Heart right ventricle (tissue), 16 donors: Measurements from ENCODE around the gene SLC11A1. TPM values are rescaled to one million over a fixed set of nuclear protein-coding genes. Genes with fewer than 3 reads are reported as not detected.

Source experiments
- ATAC-seq, 8 donors: fragments of 200-7000 bp; cut with Tn5 transposase; one replicate each; pipeline ENCODE4 v1.9.1; 2020; ENCODE audit warnings: mild to moderate bottlenecking in 8 of 8, moderate library complexity in 8 of 8, moderate number of reproducible peaks in 1 of 8
- DNase-seq, 2 donors: peaks; one replicate each; pipeline ENCODE4 v3.0.0-alpha.2; 2020
- H3K27ac ChIP-seq, 10 donors: fragments of 200-600 bp; sonication (generic) in 2 of 10; one replicate each; pipeline versions ENCODE4 v1.5.0 to v1.8.0; 2020 to 2022; ENCODE audit warnings: mild to moderate bottlenecking in 3 of 10
- H3K27me3 ChIP-seq, 7 donors: fragments of 200-600 bp; one replicate each; pipeline ENCODE4 v1.8.0; 2021 to 2022; ENCODE audit warnings: mild to moderate bottlenecking in 2 of 7
- H3K36me3 ChIP-seq, 9 donors: fragments of 200-600 bp; sonication (generic) in 1 of 9; one replicate each; pipeline versions ENCODE4 v1.5.0 to v1.8.0; 2020 to 2022; ENCODE audit warnings: mild to moderate bottlenecking in 2 of 9
- H3K4me1 ChIP-seq, 9 donors: fragments of 200-600 bp; sonication (generic) in 1 of 9; one replicate each; pipeline versions ENCODE4 v1.5.0 to v1.8.0; 2020 to 2022; ENCODE audit warnings: mild to moderate bottlenecking in 4 of 9
- H3K4me3 ChIP-seq, 10 donors: fragments of 200-600 bp; sonication (generic) in 2 of 10; one replicate each; pipeline versions ENCODE4 v1.5.0 to v1.8.0; 2020 to 2022; ENCODE audit warnings: mild to moderate bottlenecking in 7 of 10, moderate library complexity in 2 of 10
- H3K9me3 ChIP-seq, 11 donors: fragments of 200-600 bp in 10 of 11; sonication (generic) in 2 of 11; one replicate each; pipeline versions ENCODE4 v1.5.0 to v1.8.0; 2013 to 2022; ENCODE audit warnings: mild to moderate bottlenecking in 2 of 11, control low read depth in 1 of 11, moderate library complexity in 1 of 11
- WGBS, 2 donors: extraction: QIAGEN DNeasy Blood & Tissue Kit; methylation state at CpG; one replicate each; pipeline ENCODE4 v1.1.7; 2013; ENCODE audit warnings: inconsistent platforms in 1 of 2; 5-methylcytosine and 5-hydroxymethylcytosine counted together
- intact Hi-C, 10 donors: fragments of 100-400 bp; cut with DNase I; formaldehyde crosslinking; loops; one replicate each; pipeline versions ENCODE4 v1.11.1 to v1.14.2; 2022
- polyA plus RNA-seq, 2 donors: library from polyadenylated mRNA; stranded (reverse); fragments of 200-250 nt; gene quantifications; one replicate each; pipeline ENCODE4 v1.2.3, GENCODE V29; 2013
- total RNA-seq, 10 donors: library from RNA; stranded (reverse); fragmentation: NEBNext Ultra II Directional in 3 of 10; extraction: Animal tissue kit (Norgen Biotek cat#: 25700) in 3 of 10; gene quantifications; one replicate each; pipeline versions ENCODE4 v1.2.1 to v1.2.4, GENCODE V29; 2021 to 2023
- TF ChIP-seq, protein P1 (sequence below), 9 donors: fragments of 200-600 bp; sonication (generic) in 2 of 9; IDR thresholded peaks; one replicate each; pipeline versions ENCODE4 v1.5.0 to v1.8.0; 2021 to 2022; ENCODE audit warnings: antibody characterized with exemption in 9 of 9, mild to moderate bottlenecking in 5 of 9, moderate library complexity in 1 of 9
- donor health status: Arrhythmogenic right ventricular cardiomyopathy.
- donor health status: ischemic (EF 13 %, LVEDD 7.1; RV severe dilation, severe dysfunction).
- donor health status: healthy with polysubstance abuse.
- donor health status: DM: no; HTN: yes; CAD: no.
- donor health status: DM: no; HTN: no; CAD: no.
- donor health status: ischemic (EF 25% LVEDD 6.9; RV normal size, moderate dysfunction).
- donor health status: ischemic (EF 25% LVEDD 5.7; RV mildly dilated, moderate dysfunction).
- donor health status: healthy.
- donor health status: DM: yes; HTN: yes; CAD: no.
- donor health status: Ischemic cardiomyopathy.
- donor health status: ischemic (EF 35%, LVEDD 5.7; RV mildly dilated, moderate dysfunction).
- donor health status: nonischemic (EF 11% LVEDD 7.7; RV severe dilation, severe dysfunction).
- donor health status: DM: yes; HTN: yes; CAD: no.
- donor health status: PGD.
- donor health status: ischemic (EF 29% LVEDD 5.4; RV normal size, mild dysfunction).
- donor health status: nonischemic (EF 23%, LVEDD 6.1; RV moderate dilation, normal function).

Gene SLC11A1
- total and polyA plus RNA-seq, 12 donors, result 0.64 to 9.1 (median 4.4) TPM

DNA sequence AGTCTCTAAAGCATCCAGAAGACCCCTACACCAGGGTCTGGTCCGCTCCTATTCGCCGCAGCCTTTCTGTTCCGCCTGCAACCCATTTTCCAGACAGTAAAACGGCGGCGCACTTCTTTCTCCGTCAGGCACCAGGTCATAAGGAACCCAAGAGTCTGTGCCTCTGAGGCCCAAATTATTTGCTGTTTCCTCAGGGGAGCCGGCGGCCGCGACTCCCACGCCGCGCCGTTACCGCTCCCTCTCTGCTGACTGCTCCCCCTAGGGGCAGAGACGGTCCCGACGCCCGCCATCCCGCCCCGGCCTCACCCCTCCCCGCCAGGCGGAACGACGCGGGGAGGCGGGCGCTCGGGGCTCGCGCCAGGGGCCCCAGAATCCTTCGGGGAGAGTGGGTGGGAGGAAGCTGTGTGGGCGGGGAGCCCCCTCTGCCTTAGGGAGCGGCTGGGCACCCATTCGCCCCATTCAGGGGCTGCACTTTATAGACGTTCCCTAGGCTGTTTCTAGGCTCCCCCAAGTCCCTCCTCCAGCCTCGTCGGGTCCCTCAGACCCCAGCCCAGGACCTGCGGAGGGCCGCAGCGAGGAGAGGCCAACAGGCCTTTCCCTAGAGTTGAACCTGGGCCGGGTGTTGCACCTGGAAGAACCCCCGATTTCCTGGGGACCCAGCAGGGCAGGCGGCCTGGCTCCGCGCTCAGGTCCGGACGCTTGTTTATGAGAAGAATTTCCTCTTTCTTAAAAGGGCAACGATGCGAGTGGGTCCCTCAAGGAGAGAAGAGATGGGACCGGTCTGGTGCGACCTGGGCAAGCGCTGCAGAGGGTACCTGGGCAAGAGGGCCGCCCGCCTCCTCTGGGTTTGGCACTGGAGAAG lies 14.0 kb downstream of the SLC11A1 start:
- Histone ChIP-seq H3K4me3 (peak overlapping the region; percentile 45 to 100 (median 98)), H3K36me3 (peaks cover 0 to 31% (median 0%) of the 10 kb centered on the region in 9 donors), H3K9me3 (no peaks in the 10 kb centered on the region), H3K27me3 (no peaks in the 10 kb centered on the region), H3K27ac (peak overlapping the region; percentile 98 to 100 (median 100)), H3K4me1 (peaks cover under 1 to 51% (median 28%) of the 10 kb centered on the region in 9 donors)
- TF ChIP-seq, protein P1, sequence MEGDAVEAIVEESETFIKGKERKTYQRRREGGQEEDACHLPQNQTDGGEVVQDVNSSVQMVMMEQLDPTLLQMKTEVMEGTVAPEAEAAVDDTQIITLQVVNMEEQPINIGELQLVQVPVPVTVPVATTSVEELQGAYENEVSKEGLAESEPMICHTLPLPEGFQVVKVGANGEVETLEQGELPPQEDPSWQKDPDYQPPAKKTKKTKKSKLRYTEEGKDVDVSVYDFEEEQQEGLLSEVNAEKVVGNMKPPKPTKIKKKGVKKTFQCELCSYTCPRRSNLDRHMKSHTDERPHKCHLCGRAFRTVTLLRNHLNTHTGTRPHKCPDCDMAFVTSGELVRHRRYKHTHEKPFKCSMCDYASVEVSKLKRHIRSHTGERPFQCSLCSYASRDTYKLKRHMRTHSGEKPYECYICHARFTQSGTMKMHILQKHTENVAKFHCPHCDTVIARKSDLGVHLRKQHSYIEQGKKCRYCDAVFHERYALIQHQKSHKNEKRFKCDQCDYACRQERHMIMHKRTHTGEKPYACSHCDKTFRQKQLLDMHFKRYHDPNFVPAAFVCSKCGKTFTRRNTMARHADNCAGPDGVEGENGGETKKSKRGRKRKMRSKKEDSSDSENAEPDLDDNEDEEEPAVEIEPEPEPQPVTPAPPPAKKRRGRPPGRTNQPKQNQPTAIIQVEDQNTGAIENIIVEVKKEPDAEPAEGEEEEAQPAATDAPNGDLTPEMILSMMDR (IDR thresholded peaks at IDR 0.05), result peak; percentile 83 to 99 (median 95)
- ATAC-seq (peak; percentile 67 to 83 (median 76)), DNase-seq (peak; percentile 95)
- intact Hi-C loops, result loop anchor here in 9 of 10 donors (1.0 to 10.0 kb wide), 9 partner anchors 29 to 171 kb away; partner anchors contain the start of genes AAMP (in 6 of the 9), PNKD (in 6 of the 9), TMBIM1 (in 5 of the 9) and CNOT9 (in 1 of the 9)
- WGBS, 2 donors, result 0 to 1% methylated on average over 56 to 57 of the region's 57 CpGs

DNA sequence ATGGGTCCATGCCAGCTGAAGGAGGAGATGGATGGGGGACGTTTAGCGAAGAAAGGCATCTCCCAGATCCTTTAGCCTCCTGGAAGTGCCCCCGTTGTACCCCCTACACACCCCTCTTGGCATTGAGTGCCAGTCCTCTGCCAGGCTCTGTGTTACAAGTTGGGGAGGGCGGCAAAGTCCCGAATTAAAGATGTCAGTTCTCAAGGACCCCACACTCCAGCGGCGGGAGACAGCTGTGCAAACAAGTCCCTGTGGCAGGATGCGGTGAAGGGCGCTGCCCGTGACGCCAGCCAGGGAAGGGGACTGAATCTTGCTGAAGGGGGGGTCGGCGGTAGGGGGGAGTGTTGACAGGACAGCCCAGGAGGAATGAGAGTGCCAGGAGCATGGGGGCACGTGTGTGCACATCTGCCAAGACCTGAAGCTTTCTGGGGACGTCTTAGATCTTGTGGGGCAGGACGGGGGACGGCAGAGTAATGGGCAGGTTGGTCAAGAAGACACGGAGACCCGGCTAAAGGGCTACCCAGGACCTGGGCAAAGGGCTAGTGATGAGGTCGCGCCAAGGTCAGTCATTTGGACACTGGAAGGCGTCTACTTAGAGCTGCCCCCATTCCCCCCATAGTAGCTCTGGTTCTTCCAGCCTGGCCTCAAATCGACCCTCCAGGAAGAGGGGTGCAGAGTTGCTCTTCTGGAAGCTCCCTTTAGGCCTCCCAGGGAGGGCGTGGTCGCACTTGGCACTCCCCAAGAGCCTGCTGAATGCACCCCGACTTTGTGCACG lies 14.8 kb downstream of the SLC11A1 start:
- peak overlapping the region; percentile 98 to 100 (median 100) for H3K27ac ChIP-seq
- H3K27me3 ChIP-seq, result no peaks in the 10 kb centered on the region
- ATAC-seq (peak in 7 of 8 donors; percentile 1 to 47 (median 27)), DNase-seq (peak; percentile 82 to 86)
- peak overlapping the region; percentile 45 to 100 (median 98) for H3K4me3 ChIP-seq
- intact Hi-C loops, result loop anchor here in 9 of 10 donors (1.0 to 10.0 kb wide), 9 partner anchors 30 to 170 kb away; partner anchors contain the start of genes AAMP (in 6 of the 9), PNKD (in 6 of the 9), TMBIM1 (in 5 of the 9) and CNOT9 (in 1 of the 9)
- TF ChIP-seq, protein P1 (IDR thresholded peaks at IDR 0.05), result no peak
- peaks cover 0 to 32% (median 5%) of the 10 kb centered on the region in 9 donors for H3K36me3 ChIP-seq
- H3K9me3 ChIP-seq, result no peaks in the 10 kb centered on the region
- peaks cover 7 to 59% (median 36%) of the 10 kb centered on the region in 9 donors for H3K4me1 ChIP-seq
- WGBS, 2 donors, result 0 to 1% methylated on average over 27 of the region's 27 CpGs

DNA sequence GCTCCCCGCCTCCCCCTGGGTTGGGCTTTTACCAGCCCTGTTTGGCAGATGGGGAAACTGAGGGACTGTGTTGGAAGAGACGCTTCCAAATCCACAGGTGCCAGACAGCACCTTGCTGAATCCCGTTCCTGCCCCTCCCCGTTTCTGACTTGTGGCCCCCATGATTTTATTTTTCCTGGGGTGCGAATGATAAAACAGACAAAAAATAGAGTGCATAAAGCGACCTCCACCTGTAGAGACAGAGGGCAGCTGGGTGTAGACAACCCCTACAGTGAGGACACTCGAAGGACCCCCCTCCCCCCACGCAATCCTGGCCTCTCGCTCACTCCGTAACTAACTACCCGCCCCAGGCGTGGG lies 15.4 kb downstream of the SLC11A1 start:
- H3K27ac ChIP-seq, result peak overlapping the region; percentile 98 to 100 (median 100)
- WGBS, 2 donors, result 3 to 5% methylated on average over 12 of the region's 12 CpGs
- H3K4me1 ChIP-seq, result peaks cover 13 to 65% (median 42%) of the 10 kb centered on the region in 9 donors
- TF ChIP-seq, protein P1 (IDR thresholded peaks at IDR 0.05), result no peak
- no peak for DNase-seq
- H3K4me3 ChIP-seq, result peak overlapping the region; percentile 45 to 100 (median 98)
- ATAC-seq, result peak in 4 of 8 donors; percentile 4 to 39 (median 30)
- H3K36me3 ChIP-seq, result peaks cover 0 to 32% (median 11%) of the 10 kb centered on the region in 9 donors
- no peaks in the 10 kb centered on the region for H3K27me3 ChIP-seq
- intact Hi-C loops, result loop anchor here in 9 of 10 donors (2.0 to 10.0 kb wide), 8 partner anchors 31 to 170 kb away; partner anchors contain the start of genes AAMP (in 6 of the 9), PNKD (in 6 of the 9), TMBIM1 (in 4 of the 9) and CNOT9 (in 1 of the 9)
- H3K9me3 ChIP-seq, result no peaks in the 10 kb centered on the region
